HG02870 (cell line): ENCODE measurements around the gene FKBP1B.
"Not testable (repeated sequence)": the region's sequence is repeated elsewhere in the genome, so short reads cannot be mapped to it uniquely, and the experiment has no call there.

Experiments
- ATAC-seq: cut with Tn5 transposase; IDR thresholded peaks from one replicate; pipeline ENCODE4 v1.9.1; 2021; ENCODE audit warnings: mild to moderate bottlenecking, moderate library complexity; ENCODE audit not compliant: unreplicated experiment

The FKBP1B gene

DNA sequence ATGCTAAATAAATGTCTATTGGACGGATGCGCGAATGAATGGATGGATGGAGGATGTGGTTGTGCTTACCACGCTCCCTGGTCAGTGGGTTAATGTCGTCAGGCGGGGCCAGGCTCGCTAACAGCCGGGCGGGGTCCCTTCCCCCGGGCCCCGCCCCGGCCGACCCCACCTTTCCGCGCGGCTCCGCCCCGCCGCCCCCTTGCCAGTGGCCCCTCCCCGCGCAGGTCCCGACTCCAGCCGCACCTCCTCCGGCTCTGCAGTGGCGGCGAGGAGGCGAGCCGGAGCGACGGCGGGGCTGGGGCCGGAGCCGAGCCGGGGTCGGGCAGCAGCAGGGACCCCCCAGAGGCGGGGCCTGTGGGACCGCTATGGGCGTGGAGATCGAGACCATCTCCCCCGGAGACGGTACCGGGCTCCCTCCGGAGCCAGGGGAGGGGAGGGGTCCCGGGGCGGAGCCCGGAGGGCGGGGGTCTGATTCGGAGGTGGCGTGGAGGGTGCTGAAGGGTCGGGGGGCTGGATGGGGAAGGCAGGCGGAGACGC is at the start of gene FKBP1B:
FKBP1B (plus strand) TSS at position 257 of the 537 bp plus-strand sequence; CDS start at position 366, 109 bp downstream.
- ATAC-seq, result no peak

DNA sequence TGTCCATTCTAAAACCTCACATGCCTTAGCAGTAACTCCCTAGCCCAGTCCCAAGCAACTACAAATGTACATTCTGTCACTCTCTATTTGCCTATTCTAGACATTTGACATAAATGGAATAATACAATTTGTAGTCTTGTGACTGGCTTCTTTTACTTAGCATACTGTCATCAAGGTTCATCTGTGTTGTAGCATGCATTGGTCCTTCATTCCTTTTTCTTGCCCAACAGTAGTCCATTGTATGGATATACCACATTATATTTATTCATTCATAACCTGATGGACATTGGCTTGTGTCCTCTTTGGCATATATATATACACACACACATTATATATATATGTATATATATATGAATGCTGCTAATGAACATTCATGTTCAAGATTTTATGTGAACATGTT is 41.8 kb upstream of the FKBP1B start:
- no peak for ATAC-seq

GRCh38 chr2:24008672-24009366 is 40.7 kb upstream of the FKBP1B start:
- ATAC-seq, result no peak

GRCh38 chr2:24009367-24009679 is 40.2 kb upstream of the FKBP1B start:
- no peak for ATAC-seq

DNA sequence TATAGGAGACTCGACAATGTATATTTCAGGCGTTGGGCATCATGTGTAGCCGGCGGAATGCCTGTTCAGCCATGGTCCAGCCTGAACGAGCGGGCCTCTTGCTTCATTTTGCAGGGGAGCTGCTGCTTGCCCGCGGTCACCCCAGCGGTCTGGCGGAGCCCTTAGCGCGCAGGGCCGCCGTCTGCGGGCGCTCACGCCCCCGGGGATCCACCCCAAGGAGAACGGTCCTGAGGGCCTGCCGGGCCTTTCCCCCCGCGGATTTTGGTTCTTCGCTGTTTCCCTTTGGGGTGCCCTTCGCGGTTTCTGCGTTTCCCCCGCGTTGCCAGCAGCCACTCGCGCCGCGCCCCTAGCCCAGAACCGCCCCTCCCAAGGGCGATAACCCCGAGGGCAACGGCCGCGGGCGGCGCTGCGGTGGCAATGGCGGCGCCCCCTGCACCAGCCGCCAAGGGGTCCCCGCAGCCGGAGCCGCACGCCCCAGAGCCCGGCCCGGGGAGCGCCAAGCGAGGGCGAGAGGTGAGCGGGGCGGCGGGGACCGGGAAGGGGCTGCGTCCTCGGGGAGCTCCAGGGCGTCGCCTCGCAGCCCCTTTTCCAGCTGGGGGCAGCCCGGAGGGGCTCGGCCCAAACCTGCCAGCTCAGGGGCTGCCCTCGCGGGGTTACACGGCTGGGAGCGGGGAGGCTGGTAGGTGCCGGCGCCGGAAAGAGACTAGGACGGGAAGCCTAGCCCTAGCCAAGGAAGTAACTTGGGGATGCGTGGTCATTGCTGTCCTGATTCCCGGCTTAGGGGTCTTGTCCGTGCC is 39.7 kb upstream of the FKBP1B start, which contains the start of gene MFSD2B:
MFSD2B (plus strand) TSS at position 406 of the 797 bp plus-strand sequence; CDS start at position 418, 12 bp downstream.
- ATAC-seq, result no peak

DNA sequence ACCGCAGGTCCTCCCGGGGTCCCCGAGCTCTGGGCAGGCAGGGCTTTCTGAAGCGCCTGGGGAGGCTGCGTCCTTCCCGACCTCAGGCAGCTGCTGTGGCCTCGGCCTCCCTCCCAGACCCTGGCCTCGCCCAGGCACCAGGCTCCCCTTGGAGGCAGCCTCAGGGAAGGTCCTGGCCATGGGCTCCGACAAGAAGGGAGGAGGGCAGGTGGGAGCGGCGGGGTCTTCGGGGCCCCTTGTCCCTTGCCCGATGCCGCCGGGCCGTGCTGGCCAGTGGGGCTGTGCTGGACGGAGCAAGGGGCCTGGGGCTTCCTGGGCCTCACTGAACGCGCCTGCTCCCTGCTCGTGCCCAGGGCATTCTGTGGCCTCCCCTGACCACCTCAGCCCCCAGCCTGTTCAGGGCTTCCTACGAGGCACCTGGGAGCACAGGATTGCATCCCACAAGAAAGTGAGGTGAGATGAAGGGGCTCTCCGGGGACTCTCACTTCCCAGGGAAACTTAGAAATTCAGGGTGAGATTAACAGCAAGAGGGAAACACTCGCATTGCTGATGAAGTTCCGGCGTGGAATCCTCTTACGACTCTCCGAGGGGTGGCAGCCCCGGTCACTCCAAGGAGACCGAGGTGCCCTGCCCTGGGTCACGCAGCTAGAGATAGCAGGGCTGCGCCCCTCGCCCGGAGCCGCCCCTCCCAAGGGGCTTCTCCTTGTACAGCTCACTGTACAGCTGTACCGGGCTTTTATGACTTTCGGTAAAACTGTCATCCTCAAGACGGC is 38.9 kb upstream of the FKBP1B start:
- ATAC-seq, result no peak

DNA sequence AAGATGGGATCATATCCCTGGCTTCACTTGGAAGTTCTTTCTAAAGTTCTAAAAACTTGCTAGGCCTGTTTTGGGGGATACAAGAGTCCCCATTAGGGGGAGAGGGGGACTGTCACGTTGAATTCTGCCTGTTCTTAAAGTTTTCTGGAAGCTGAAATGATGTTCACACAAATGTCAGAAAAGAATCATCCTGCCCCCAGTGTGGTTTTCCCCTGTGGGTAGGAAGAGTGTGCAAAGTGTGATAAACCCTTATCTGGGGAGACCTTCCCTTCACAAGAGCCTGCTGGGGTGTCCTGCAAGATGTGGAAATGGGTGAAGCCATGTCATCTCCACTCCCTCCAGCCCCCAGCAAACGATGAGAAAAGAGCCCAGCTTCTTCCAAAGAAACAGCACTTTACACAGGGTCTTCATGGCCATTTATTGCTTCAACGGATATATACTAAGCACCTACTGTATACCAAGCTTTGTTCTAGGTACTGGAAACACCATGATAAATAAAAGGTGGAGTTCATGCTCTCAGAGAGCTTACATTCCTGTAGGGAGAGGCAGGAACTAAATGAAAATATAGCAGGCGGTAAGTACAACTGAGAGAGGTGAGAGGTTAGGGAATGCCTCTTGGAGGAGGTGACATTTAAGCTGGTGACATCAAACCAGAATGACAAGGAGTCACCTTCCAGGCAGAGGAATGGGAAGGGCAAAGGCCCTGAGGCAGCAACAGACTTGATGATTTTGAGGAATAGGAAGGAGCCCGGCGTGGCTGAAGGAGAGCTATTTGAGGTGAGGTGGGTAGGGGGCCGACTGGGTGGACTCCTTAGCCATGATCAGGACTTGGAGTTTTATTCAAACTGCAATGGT is 38.1 kb upstream of the FKBP1B start:
- no peak for ATAC-seq

DNA sequence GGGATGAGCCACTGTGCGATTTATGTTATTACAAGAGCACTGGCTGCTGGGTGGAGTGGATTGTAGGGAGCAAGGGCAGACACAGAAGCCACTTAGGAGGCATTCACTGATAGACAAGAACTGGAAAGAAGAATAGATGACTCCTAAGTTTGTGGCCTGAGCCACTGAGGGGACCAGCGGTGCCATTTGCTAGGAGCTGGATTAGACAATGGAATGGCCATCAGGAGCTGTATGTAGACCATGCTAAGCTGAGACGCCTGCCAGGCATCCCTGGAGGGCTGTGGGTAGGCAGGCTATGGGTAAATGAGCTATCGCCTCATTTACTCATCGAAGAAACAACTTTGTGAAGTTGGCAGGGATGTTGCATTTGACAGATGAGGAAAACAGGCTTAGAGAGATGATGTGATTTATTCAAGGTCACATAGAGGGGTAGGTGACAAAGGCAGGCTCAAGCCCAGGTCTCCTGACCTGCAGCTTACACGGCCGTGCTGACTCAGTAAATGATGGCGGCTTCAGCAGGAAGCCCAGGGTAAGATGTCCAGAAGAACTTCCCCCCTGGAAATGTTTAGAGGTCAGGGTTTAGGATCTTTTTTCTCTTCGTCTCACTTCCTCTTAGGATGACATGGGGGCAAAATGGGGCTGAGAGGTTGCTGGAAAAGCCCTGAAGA is 36.9 kb upstream of the FKBP1B start:
- no peak for ATAC-seq

DNA sequence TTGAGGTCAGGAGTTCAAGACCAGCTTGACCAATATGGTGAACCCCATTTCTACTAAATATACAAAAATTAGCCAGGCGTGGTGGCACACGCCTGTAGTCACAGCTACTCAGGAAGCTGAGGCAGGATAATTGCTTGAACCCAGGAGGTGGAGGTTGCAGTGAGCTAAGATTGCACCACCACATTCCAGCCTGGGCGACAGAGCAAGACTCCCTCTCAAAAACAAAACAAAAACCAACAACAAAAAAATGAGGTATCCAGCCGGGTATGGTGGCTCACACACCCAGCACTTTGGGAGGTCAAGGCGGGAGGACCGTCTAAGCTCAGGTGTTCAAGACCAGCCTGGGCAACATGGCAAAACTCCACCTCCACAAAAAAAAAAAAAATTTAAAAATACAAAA is 34.6 kb upstream of the FKBP1B start:
- not testable (repeated sequence) for ATAC-seq

DNA sequence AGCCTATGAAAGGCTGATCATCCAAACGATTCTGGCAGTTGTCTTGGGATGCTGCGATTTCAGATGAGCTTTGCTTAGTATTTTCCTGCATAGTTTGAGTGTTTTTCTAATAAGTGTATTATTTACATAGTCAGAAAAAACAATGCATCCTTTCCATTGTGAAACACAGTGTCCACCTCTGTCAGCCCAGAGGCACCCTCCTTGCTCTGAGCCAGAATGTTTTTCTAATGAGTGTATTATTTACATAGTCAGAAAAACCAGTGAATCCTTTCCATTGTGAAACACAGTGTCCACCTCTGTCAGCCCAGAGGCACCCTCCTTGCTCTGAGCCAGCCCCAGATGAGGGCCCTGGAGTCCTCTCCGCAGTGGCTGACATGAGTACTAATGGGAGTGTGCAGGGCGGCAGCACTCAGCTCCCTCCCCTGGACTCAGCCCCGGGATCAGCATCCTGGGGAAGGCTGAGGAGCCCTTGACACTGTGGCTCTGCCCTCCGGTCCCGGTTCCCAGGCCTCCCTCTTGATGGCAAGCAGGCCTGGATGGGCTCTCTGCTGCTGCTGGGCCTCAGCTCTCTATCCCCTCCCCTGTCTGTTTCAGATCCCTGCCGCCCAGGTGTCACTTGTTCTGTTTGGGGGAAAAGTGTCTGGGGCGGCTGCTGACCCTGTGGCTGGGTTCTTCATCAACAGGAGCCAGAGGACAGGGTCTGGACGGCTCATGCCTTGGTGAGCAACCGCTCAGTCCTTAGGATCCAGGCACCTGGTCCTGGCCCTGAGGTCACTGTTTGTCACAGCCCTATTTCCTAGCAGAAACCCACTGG is 33.8 kb upstream of the FKBP1B start:
- no peak for ATAC-seq

DNA sequence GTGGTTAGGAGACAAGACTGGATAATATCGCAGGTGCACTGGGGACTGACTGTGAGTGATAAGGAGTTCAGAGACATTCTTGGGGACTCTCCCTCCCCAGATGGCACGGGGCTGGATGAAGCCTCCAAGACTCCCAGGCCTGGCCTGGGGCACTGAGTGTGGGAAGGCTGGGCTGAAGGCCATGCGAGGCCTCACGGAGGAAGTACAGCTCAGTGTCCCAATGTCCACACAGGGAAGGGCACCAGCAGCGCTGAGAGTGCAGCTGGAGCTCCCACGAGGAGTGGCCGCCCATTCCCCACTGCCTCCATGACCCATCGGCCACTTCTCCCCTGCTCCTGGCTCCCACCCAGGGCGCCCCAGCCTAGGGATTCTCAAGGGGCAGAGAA is 33.2 kb upstream of the FKBP1B start:
- ATAC-seq, result no peak

DNA sequence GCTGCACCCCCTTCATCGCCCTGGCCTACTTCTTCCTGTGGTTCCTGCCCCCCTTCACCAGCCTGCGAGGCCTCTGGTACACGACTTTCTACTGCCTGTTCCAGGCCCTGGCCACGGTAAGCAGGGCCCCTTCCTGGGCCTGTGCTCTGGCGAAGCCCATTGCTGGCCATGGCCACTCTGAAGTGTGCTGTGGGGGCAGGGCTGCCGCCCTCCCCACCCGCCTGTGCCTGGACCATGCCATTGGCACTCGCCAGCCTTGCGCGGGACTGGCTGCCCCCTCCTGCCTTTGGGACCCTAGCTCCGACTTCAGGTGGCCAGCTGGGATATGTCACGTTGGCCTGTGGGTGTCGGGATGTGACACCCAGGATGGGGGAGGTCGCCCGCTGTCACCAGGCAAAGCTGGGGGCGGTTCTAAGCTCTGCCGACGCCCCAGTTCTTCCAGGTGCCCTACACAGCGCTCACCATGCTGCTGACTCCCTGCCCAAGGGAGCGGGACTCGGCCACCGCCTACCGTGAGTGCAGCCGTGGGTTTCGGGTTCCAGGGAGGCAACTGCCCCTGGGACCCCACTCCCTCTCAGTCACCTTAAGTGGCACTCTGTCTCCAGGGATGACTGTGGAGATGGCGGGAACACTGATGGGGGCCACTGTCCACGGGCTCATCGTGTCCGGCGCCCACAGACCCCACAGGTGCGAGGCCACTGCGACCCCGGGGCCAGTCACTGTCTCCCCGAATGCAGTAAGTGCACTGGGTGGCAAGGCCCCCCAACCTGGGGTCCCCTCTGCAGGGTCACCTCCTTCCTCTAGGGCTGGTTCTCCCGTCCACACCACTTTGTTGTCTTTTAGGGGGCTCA is 32.5 kb upstream of the FKBP1B start:
- ATAC-seq, result no peak

DNA sequence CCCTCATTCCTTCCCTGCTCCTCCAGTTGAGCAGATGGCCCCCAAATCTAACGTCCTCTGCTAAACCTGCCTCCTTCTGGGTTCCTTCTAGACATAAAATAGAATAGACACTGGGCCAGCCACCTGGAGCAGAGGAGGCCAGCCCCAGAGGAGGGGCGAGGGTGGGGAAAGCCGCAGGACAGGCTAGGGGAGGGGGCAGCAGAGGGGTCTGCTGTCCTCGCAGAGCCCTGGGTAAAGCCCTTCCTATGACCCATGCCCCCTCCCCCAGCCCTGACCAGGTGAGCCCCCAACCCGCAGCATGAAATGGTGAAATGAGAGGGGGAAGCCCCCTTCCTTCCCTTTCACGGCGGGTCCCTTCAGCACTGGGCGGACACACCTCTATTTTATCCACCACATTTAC is 31.8 kb upstream of the FKBP1B start:
- ATAC-seq, result no peak

DNA sequence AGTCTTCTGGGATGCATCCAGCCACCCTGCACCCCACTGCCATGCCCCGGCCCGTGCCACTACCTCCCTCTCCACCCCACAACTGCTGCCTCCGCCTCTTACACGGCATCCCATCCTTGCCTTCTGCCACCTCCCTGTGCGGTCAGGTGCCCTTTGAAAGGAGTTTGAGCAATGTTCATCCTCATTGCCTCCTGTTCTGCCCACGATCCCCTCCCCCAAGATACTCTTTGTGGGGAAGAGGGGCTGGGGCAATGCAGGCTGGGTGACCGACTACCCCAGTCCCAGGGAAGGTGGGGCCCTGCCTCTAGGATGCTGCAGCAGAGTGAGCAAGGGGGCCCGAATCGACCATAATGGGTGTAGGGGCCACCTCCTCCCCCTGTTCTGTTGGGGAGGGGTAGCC is 31.3 kb upstream of the FKBP1B start:
- no peak for ATAC-seq

DNA sequence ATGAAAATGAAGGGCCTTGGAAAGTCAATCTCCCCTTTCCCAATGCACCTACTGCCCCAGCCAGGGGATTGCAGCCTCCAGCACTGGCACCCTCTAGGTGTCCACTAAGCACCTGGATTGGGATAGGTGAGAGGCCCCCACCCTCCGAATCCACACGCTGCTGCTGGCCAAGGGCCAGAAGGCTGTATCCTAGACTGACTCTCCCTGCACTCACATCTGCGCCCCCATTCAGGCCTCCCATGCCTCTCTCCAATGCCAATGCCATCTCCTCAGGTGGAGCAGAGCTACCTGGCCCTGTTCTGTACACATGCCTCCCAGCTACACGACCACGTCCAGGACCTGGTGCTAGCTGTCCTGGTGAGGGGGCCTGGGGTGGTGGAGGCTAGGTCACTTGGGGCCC is 29.8 kb upstream of the FKBP1B start:
- no peak for ATAC-seq

DNA sequence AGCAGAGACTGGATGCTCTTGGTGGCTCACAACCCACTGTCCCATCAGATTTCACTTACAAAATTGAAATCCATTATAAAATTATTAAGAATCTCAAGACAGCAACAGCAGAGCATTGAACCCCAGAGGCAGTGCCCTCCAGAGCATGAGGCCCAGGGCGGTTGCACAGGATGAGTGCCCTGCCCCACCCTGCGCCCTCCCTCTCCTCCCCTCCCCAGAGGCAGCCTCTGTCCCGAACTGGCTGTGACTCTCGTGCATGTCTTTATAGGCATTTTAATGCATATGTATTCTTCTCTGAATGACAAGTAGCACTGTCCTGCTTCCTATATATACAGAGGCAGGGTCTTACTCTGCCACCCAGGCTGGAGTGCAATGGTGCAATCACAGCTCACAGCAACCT is 29.3 kb upstream of the FKBP1B start:
- ATAC-seq, result no peak

DNA sequence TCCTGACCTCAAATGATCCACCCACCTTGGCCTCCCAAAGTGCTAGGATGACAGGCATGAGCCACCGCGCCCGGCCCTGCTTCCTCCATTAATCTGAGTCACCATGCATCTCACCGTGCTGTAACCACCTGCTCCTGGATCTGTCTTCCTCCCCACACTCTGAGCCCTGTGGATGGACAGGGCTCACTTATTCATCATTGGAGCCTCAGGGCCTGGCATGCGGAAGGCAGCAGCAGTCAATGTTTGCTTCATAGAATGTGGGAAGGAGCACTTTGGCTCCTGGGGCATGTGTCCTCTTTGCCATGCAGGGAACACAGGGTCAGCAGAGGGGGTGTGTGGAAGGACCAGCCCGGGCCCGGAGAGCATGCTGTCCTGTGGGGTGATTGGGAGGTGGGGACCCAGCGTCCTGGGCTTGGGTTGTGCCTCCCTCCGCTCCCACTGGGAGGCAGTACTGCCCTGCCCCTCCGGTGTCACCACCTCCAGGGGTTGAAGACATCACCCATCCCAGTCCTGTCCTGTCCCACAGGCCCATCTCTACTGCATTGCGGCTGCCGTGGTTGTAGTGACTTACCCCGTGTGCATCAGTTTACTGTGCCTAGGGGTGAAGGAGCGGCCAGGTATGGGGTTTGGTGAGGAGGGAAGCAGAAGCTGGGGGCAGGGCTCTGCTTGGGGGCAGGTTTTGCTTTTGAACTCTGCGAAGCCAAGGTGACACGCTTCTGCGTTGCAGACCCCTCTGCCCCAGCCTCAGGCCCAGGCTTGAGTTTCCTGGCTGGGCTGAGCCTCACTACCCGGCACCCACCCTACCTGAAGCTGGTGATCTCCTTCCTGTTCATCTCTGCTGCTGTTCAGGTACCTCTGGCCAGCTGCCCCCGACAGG is 28.2 kb upstream of the FKBP1B start:
- ATAC-seq, result no peak
